ENCODE results near the gene SLC15A2.

The SLC15A2 gene

DNA sequence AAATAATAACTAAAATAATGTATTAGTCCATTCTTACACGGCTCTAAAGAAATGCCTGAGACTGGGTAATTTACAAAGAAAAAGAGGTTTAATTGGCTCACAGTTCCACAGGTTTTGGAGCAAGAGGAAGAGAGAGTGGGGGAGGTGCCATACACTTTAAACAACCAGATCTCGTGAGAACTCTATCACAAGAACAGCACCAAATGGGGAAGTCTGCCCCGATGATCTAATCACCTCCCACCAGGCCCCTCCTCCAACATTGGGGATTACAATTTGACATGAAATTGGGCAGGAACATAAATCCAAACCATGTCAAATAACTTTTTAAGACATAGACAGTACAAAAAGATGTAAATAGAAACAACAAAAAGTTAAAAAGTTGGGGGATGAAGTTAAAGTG lies 64.6 kb downstream of the SLC15A2 start:
- Histone ChIP-seq H3K4me2 (ENCODE audit: low read length) (no peak overlapping the region), H2AFZ (ENCODE audit: low read length) (no peak overlapping the region), H3K4me3 (ENCODE audit: low read depth, low read length, poor library complexity, severe bottlenecking) (no peak overlapping the region), H3K27me3 (ENCODE audit: insufficient read depth, low read length) (no peaks in the 10 kb centered on the region), H3K4me1 (ENCODE audit: insufficient read depth, low read length, severe bottlenecking) (no peaks in the 10 kb centered on the region), H3F3A (ENCODE audit: insufficient read depth, low read length) (no peaks in the 10 kb centered on the region), H3K36me3 (ENCODE audit: insufficient read depth, low read length) (no peaks in the 10 kb centered on the region; the same call in 1 of the 2 replicates), H4K20me1 (ENCODE audit: insufficient read depth, low read length) (no peaks in the 10 kb centered on the region), H3K9me2 (ENCODE audit: low read depth, low read length) (no peaks in the 10 kb centered on the region), H3K27ac (ENCODE audit: low read depth, low read length, poor library complexity, severe bottlenecking) (no peak overlapping the region), H3K9ac (ENCODE audit: low read length) (no peak overlapping the region), H3K9me3 (ENCODE audit: low read length) (no peaks in the 10 kb centered on the region), H3K79me2 (ENCODE audit: insufficient read depth, low read length) (no peaks in the 10 kb centered on the region)
- no peak for TF ChIP-seq EZH2 (IDR thresholded peaks at IDR 0.05; ENCODE audit: borderline replicate concordance, low read length)
- TF ChIP-seq, protein P1, sequence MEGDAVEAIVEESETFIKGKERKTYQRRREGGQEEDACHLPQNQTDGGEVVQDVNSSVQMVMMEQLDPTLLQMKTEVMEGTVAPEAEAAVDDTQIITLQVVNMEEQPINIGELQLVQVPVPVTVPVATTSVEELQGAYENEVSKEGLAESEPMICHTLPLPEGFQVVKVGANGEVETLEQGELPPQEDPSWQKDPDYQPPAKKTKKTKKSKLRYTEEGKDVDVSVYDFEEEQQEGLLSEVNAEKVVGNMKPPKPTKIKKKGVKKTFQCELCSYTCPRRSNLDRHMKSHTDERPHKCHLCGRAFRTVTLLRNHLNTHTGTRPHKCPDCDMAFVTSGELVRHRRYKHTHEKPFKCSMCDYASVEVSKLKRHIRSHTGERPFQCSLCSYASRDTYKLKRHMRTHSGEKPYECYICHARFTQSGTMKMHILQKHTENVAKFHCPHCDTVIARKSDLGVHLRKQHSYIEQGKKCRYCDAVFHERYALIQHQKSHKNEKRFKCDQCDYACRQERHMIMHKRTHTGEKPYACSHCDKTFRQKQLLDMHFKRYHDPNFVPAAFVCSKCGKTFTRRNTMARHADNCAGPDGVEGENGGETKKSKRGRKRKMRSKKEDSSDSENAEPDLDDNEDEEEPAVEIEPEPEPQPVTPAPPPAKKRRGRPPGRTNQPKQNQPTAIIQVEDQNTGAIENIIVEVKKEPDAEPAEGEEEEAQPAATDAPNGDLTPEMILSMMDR (IDR thresholded peaks at IDR 0.05; ENCODE audit: low read length): no peak

DNA sequence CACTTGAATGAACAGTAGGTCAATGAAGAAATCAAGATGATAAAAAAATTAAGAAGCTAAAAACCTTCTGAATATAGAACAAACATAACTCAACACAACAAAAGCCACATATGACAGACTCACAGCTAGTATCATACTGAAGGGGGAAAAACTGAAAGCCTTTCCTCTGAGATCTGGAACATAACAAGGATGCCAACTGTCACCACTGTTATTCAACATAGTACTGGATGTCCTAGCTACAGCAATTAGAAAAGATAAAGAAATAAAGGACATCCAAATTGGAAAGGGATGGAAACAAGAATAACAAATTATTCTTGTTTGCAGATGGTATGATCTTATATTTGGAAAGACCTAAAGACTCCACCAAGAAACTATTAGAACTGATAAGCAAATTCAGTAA lies 67.1 kb downstream of the SLC15A2 start:
- H3K9ac ChIP-seq (ENCODE audit: low read length): no peak overlapping the region
- H3K4me2 ChIP-seq (ENCODE audit: low read length): no peak overlapping the region
- no peak overlapping the region for H2AFZ ChIP-seq (ENCODE audit: low read length)
- no peaks in the 10 kb centered on the region for H3K4me1 ChIP-seq (ENCODE audit: insufficient read depth, low read length, severe bottlenecking)
- no peaks in the 10 kb centered on the region; the same call in 1 of the 2 replicates for H3K36me3 ChIP-seq (ENCODE audit: insufficient read depth, low read length)
- H3K4me3 ChIP-seq (ENCODE audit: low read depth, low read length, poor library complexity, severe bottlenecking): no peak overlapping the region
- no peak overlapping the region for H3K27ac ChIP-seq (ENCODE audit: low read depth, low read length, poor library complexity, severe bottlenecking)
- no peaks in the 10 kb centered on the region for H3K79me2 ChIP-seq (ENCODE audit: insufficient read depth, low read length)
- no peaks in the 10 kb centered on the region for H3K9me3 ChIP-seq (ENCODE audit: low read length)
- H3K9me2 ChIP-seq (ENCODE audit: low read depth, low read length): no peaks in the 10 kb centered on the region
- H3F3A ChIP-seq (ENCODE audit: insufficient read depth, low read length): no peaks in the 10 kb centered on the region
- H3K27me3 ChIP-seq (ENCODE audit: insufficient read depth, low read length): no peaks in the 10 kb centered on the region
- H4K20me1 ChIP-seq (ENCODE audit: insufficient read depth, low read length): no peaks in the 10 kb centered on the region
- TF ChIP-seq, protein P1 (IDR thresholded peaks at IDR 0.05; ENCODE audit: low read length): no peak
- TF ChIP-seq EZH2 (IDR thresholded peaks at IDR 0.05; ENCODE audit: borderline replicate concordance, low read length): no peak

DNA sequence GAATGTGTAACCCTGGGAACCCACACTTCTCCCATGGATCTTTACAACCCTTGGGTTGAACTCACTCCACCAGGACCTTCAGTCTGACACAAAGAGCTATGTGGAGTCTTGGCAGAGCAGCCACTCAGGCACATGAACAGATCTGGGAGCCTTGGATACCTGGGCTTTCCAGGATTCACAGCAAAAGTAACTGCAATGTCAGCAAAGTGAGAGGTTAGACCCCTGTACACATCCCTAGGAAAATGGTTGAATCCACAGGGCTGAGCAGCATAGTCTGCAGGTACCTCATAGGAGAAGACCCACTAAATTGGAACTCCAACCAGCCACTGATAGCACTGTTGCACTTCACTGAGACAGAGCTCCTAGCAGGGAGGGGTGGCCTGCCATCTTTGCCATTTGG lies 68.2 kb downstream of the SLC15A2 start:
- Histone ChIP-seq H3K36me3 (ENCODE audit: insufficient read depth, low read length) (no peaks in the 10 kb centered on the region; the same call in 1 of the 2 replicates), H3K9me2 (ENCODE audit: low read depth, low read length) (no peaks in the 10 kb centered on the region), H3K27ac (ENCODE audit: low read depth, low read length, poor library complexity, severe bottlenecking) (no peak overlapping the region), H2AFZ (ENCODE audit: low read length) (no peak overlapping the region), H3K9ac (ENCODE audit: low read length) (no peak overlapping the region), H3K4me1 (ENCODE audit: insufficient read depth, low read length, severe bottlenecking) (no peaks in the 10 kb centered on the region), H3K27me3 (ENCODE audit: insufficient read depth, low read length) (no peaks in the 10 kb centered on the region), H3K4me3 (ENCODE audit: low read depth, low read length, poor library complexity, severe bottlenecking) (no peak overlapping the region), H3K79me2 (ENCODE audit: insufficient read depth, low read length) (no peaks in the 10 kb centered on the region), H3F3A (ENCODE audit: insufficient read depth, low read length) (no peaks in the 10 kb centered on the region), H3K4me2 (ENCODE audit: low read length) (no peak overlapping the region), H4K20me1 (ENCODE audit: insufficient read depth, low read length) (no peaks in the 10 kb centered on the region), H3K9me3 (ENCODE audit: low read length) (no peaks in the 10 kb centered on the region)
- TF ChIP-seq, protein P1 (IDR thresholded peaks at IDR 0.05; ENCODE audit: low read length): no peak
- TF ChIP-seq EZH2 (IDR thresholded peaks at IDR 0.05; ENCODE audit: borderline replicate concordance, low read length): no peak

All from OCI-LY1 (cell line).